ENCODE measurements around the gene TBC1D22A.

DNA sequence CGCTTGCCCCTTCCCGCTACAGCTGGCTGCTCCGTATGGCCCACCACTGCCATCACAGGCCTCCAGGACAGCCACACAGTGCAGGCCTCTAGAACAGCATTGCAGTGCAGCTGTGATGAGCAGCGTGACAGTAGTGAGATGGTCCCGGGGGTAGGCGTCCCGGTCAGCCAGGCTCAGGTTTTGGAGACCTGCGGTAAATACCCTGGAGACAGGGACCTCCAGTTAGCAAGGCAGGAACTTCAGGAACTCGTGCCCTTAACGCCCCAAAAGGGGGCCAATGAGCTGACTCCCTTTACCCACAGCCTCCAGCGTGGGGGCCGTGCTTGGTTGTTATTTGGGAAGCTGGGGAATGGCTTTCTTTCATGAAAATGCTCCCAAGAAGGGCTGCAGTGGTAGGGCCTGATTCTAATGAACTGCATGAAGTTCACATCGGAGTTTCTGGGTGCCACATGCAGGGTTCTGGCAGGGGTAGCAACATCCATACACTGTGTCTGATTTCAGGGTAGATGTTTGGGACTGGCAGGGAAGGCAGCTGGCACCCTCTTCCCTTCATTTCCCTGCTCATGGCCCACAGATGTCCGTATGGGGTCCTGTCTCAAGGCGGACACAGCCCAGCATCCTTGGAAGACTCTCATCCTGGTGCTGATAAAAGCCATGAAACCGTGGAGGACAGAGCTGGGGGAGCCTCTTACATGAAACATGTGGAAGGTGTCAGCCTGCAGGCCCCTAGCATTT lies 440.5 kb downstream of the TBC1D22A start:
- TF ChIP-seq, protein P1, sequence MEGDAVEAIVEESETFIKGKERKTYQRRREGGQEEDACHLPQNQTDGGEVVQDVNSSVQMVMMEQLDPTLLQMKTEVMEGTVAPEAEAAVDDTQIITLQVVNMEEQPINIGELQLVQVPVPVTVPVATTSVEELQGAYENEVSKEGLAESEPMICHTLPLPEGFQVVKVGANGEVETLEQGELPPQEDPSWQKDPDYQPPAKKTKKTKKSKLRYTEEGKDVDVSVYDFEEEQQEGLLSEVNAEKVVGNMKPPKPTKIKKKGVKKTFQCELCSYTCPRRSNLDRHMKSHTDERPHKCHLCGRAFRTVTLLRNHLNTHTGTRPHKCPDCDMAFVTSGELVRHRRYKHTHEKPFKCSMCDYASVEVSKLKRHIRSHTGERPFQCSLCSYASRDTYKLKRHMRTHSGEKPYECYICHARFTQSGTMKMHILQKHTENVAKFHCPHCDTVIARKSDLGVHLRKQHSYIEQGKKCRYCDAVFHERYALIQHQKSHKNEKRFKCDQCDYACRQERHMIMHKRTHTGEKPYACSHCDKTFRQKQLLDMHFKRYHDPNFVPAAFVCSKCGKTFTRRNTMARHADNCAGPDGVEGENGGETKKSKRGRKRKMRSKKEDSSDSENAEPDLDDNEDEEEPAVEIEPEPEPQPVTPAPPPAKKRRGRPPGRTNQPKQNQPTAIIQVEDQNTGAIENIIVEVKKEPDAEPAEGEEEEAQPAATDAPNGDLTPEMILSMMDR (IDR thresholded peaks at IDR 0.05), result no peak
- TF ChIP-seq POLR2A (IDR thresholded peaks at IDR 0.05), result no peak
